ENCODE results near the gene KIF18A. TPM values are rescaled to one million over a fixed set of nuclear protein-coding genes. Genes with fewer than 3 reads are reported as not detected.

KIF18A gene
- total RNA-seq, 1 donor from 2014 or later, result 19.1 TPM

- Mint-ChIP-seq H3K27me3 (ENCODE audit: low read depth) (no peaks in the 10 kb centered on the region), H3K27ac (no peak overlapping the region), H3K36me3 (ENCODE audit: low read depth) (peaks cover 30% of the 10 kb centered on the region), H3K4me1 (ENCODE audit: low read depth) (peaks cover 1% of the 10 kb centered on the region), H3K4me3 (ENCODE audit: low read depth) (no peak overlapping the region), H3K9me3 (no peaks in the 10 kb centered on the region)
- intact Hi-C loops (cut with micrococcal nuclease), result loop anchor here (5.0 kb wide), 1 partner anchor 36 kb away; the partner anchor contains the start of genes KIF18A and METTL15
- DNase-seq (ENCODE audit: low spot score), result no peak
Observed at GRCh38 chr11:28071305-28071704, 36.7 kb downstream of the KIF18A start.

GRCh38 chr11:28058333-28058732, 49.6 kb downstream of the KIF18A start:
- no peak for DNase-seq (ENCODE audit: low spot score)

GRCh38 chr11:28054821-28055220, 53.1 kb downstream of the KIF18A start:
- no peaks in the 10 kb centered on the region for H3K27me3 Mint-ChIP-seq (ENCODE audit: low read depth)
- H3K4me3 Mint-ChIP-seq (ENCODE audit: low read depth), result no peak overlapping the region
- H3K9me3 Mint-ChIP-seq, result no peaks in the 10 kb centered on the region
- DNase-seq (ENCODE audit: low spot score), result no peak
- intact Hi-C loops (cut with micrococcal nuclease), result no loop called here
- no peak overlapping the region for H3K27ac Mint-ChIP-seq
- H3K4me1 Mint-ChIP-seq (ENCODE audit: low read depth), result peaks cover 10% of the 10 kb centered on the region
- peaks cover 32% of the 10 kb centered on the region for H3K36me3 Mint-ChIP-seq (ENCODE audit: low read depth)

More at GRCh38 chr11:28058333-28058732, 49.6 kb downstream of the KIF18A start:
- intact Hi-C loops (cut with micrococcal nuclease), result no loop called here
- Mint-ChIP-seq H3K4me3 (ENCODE audit: low read depth) (no peak overlapping the region), H3K36me3 (ENCODE audit: low read depth) (peaks cover 44% of the 10 kb centered on the region), H3K9me3 (no peaks in the 10 kb centered on the region), H3K27me3 (ENCODE audit: low read depth) (no peaks in the 10 kb centered on the region), H3K27ac (no peak overlapping the region), H3K4me1 (ENCODE audit: low read depth) (peaks cover 1% of the 10 kb centered on the region)

GRCh38 chr11:28049338-28050216, 58.4 kb downstream of the KIF18A start:
- no peak overlapping the region for H3K4me3 Mint-ChIP-seq (ENCODE audit: low read depth)
- H3K9me3 Mint-ChIP-seq, result no peaks in the 10 kb centered on the region
- peaks cover 9% of the 10 kb centered on the region for H3K36me3 Mint-ChIP-seq (ENCODE audit: low read depth)
- H3K4me1 Mint-ChIP-seq (ENCODE audit: low read depth), result peaks cover 13% of the 10 kb centered on the region
- no peaks in the 10 kb centered on the region for H3K27me3 Mint-ChIP-seq (ENCODE audit: low read depth)
- no peak overlapping the region for H3K27ac Mint-ChIP-seq
- intact Hi-C loops (cut with micrococcal nuclease), result no loop called here
- DNase-seq (ENCODE audit: low spot score), result no peak

GRCh38 chr11:28048812-28049211, 59.1 kb downstream of the KIF18A start:
- H3K4me1 Mint-ChIP-seq (ENCODE audit: low read depth), result peaks cover 13% of the 10 kb centered on the region
- no peak for DNase-seq (ENCODE audit: low spot score)
- intact Hi-C loops (cut with micrococcal nuclease), result no loop called here
- no peaks in the 10 kb centered on the region for H3K9me3 Mint-ChIP-seq
- H3K27me3 Mint-ChIP-seq (ENCODE audit: low read depth), result no peaks in the 10 kb centered on the region
- peaks cover 10% of the 10 kb centered on the region for H3K36me3 Mint-ChIP-seq (ENCODE audit: low read depth)
- H3K27ac Mint-ChIP-seq, result no peak overlapping the region
- no peak overlapping the region for H3K4me3 Mint-ChIP-seq (ENCODE audit: low read depth)

GRCh38 chr11:28043930-28044709, 63.8 kb downstream of the KIF18A start:
- no peak for DNase-seq (ENCODE audit: low spot score)
- intact Hi-C loops (cut with micrococcal nuclease), result no loop called here
- H3K27ac Mint-ChIP-seq, result no peak overlapping the region
- H3K4me3 Mint-ChIP-seq (ENCODE audit: low read depth), result no peak overlapping the region
- H3K36me3 Mint-ChIP-seq (ENCODE audit: low read depth), result peaks cover 9% of the 10 kb centered on the region
- no peaks in the 10 kb centered on the region for H3K4me1 Mint-ChIP-seq (ENCODE audit: low read depth)
- no peaks in the 10 kb centered on the region for H3K27me3 Mint-ChIP-seq (ENCODE audit: low read depth)
- H3K9me3 Mint-ChIP-seq, result no peaks in the 10 kb centered on the region

GRCh38 chr11:28040384-28040783, 67.6 kb downstream of the KIF18A start:
- no peaks in the 10 kb centered on the region for H3K27me3 Mint-ChIP-seq (ENCODE audit: low read depth)
- no peak for DNase-seq (ENCODE audit: low spot score)
- intact Hi-C loops (cut with micrococcal nuclease), result no loop called here
- peaks cover 10% of the 10 kb centered on the region for H3K36me3 Mint-ChIP-seq (ENCODE audit: low read depth)
- H3K27ac Mint-ChIP-seq, result no peak overlapping the region
- H3K4me1 Mint-ChIP-seq (ENCODE audit: low read depth), result no peaks in the 10 kb centered on the region
- H3K9me3 Mint-ChIP-seq, result no peaks in the 10 kb centered on the region
- H3K4me3 Mint-ChIP-seq (ENCODE audit: low read depth), result no peak overlapping the region

GRCh38 chr11:28038775-28039174, 69.2 kb downstream of the KIF18A start:
- Mint-ChIP-seq H3K36me3 (ENCODE audit: low read depth) (peaks cover 14% of the 10 kb centered on the region), H3K4me1 (ENCODE audit: low read depth) (no peaks in the 10 kb centered on the region), H3K27me3 (ENCODE audit: low read depth) (no peaks in the 10 kb centered on the region), H3K9me3 (peaks cover 3% of the 10 kb centered on the region), H3K4me3 (ENCODE audit: low read depth) (no peak overlapping the region), H3K27ac (no peak overlapping the region)
- no peak for DNase-seq (ENCODE audit: low spot score)
- intact Hi-C loops (cut with micrococcal nuclease), result no loop called here

- no peaks in the 10 kb centered on the region for H3K27me3 Mint-ChIP-seq (ENCODE audit: low read depth)
- H3K4me3 Mint-ChIP-seq (ENCODE audit: low read depth), result no peak overlapping the region
- no peak overlapping the region for H3K27ac Mint-ChIP-seq
- intact Hi-C loops (cut with micrococcal nuclease), result no loop called here
- no peaks in the 10 kb centered on the region for H3K4me1 Mint-ChIP-seq (ENCODE audit: low read depth)
- H3K36me3 Mint-ChIP-seq (ENCODE audit: low read depth), result peaks cover 31% of the 10 kb centered on the region
- peaks cover 3% of the 10 kb centered on the region for H3K9me3 Mint-ChIP-seq
- DNase-seq (ENCODE audit: low spot score), result no peak
Observed at GRCh38 chr11:28026634-28027290, 81.2 kb downstream of the KIF18A start.

- H3K4me1 Mint-ChIP-seq (ENCODE audit: low read depth), result no peaks in the 10 kb centered on the region
- intact Hi-C loops (cut with micrococcal nuclease), result no loop called here
- H3K27ac Mint-ChIP-seq, result no peak overlapping the region
- H3K36me3 Mint-ChIP-seq (ENCODE audit: low read depth), result peaks cover 14% of the 10 kb centered on the region
- H3K27me3 Mint-ChIP-seq (ENCODE audit: low read depth), result no peaks in the 10 kb centered on the region
- no peaks in the 10 kb centered on the region for H3K9me3 Mint-ChIP-seq
- H3K4me3 Mint-ChIP-seq (ENCODE audit: low read depth), result no peak overlapping the region
- DNase-seq (ENCODE audit: low spot score), result no peak
Observed at GRCh38 chr11:28017816-28018215, 90.1 kb downstream of the KIF18A start.

GRCh38 chr11:28011813-28012212, 96.1 kb downstream of the KIF18A start:
- intact Hi-C loops (cut with micrococcal nuclease), result no loop called here
- H3K4me1 Mint-ChIP-seq (ENCODE audit: low read depth), result no peaks in the 10 kb centered on the region
- no peaks in the 10 kb centered on the region for H3K27me3 Mint-ChIP-seq (ENCODE audit: low read depth)
- H3K9me3 Mint-ChIP-seq, result no peaks in the 10 kb centered on the region
- no peak for DNase-seq (ENCODE audit: low spot score)
- H3K36me3 Mint-ChIP-seq (ENCODE audit: low read depth), result peaks cover 4% of the 10 kb centered on the region
- H3K27ac Mint-ChIP-seq, result no peak overlapping the region
- H3K4me3 Mint-ChIP-seq (ENCODE audit: low read depth), result no peak overlapping the region

GRCh38 chr11:28009996-28010395, 98.0 kb downstream of the KIF18A start:
- H3K4me1 Mint-ChIP-seq (ENCODE audit: low read depth), result no peaks in the 10 kb centered on the region
- DNase-seq (ENCODE audit: low spot score), result no peak
- H3K36me3 Mint-ChIP-seq (ENCODE audit: low read depth), result peaks cover 4% of the 10 kb centered on the region
- H3K27me3 Mint-ChIP-seq (ENCODE audit: low read depth), result no peaks in the 10 kb centered on the region
- H3K27ac Mint-ChIP-seq, result no peak overlapping the region
- no peaks in the 10 kb centered on the region for H3K9me3 Mint-ChIP-seq
- H3K4me3 Mint-ChIP-seq (ENCODE audit: low read depth), result no peak overlapping the region
- intact Hi-C loops (cut with micrococcal nuclease), result no loop called here
